H1 (cell line): Measurements from ENCODE around the gene GMPPA. TPM values are rescaled to one million over a fixed set of nuclear protein-coding genes. Genes with fewer than 3 reads are reported as not detected.

Experiments
- BCL11A ChIP-seq, 2 experiments: IDR thresholded peaks; one replicate each; pipeline ENCODE4 v1.6.1; 2011; ENCODE audit warnings: low read depth in 2 of 2, low read length in 2 of 2, mild to moderate bottlenecking in 2 of 2
- SP4 ChIP-seq: IDR thresholded peaks from 2 replicates; pipeline ENCODE4 v1.6.1; 2012; ENCODE audit warnings: low read length, inconsistent platforms
- TAF1 ChIP-seq: IDR thresholded peaks from 2 replicates; pipeline ENCODE4 v1.6.1; 2011; ENCODE audit warnings: mild to moderate bottlenecking, low read depth, low read length
- TBP ChIP-seq: IDR thresholded peaks from 2 replicates; pipeline ENCODE4 v1.6.1; 2011; ENCODE audit warnings: low read depth, low read length, improper control_type of control experiment
- TCF12 ChIP-seq: IDR thresholded peaks from 2 replicates; pipeline ENCODE4 v1.6.1; 2011; ENCODE audit warnings: low read depth, mild to moderate bottlenecking, low read length
- polyA plus RNA-seq, 7 experiments: library from polyadenylated mRNA; depleted of rRNA in 3 of 7; stranded (reverse) in 5 of 7; unstranded in 2 of 7; fragments of >200 nt in 5 of 7; fragments of 200-250 nt in 2 of 7; gene quantifications; 1 replicate in 5 of 7; 2 replicates in 1 of 7; 4 replicates in 1 of 7; pipeline versions ENCODE4 v1.2.1 to v1.2.3, GENCODE V29; 2011 to 2013; ENCODE audit warnings: missing spikeins in 2 of 7, mixed read lengths in 2 of 7
- total RNA-seq: library from RNA; stranded (reverse); fragmentation: NEBNext Ultra II Directional; extraction: Animal tissue kit (Norgen Biotek cat#: 25700); gene quantifications from 2 replicates; pipeline ENCODE4 v1.2.1, GENCODE V29; 2021

The GMPPA gene
- total and polyA plus RNA-seq, 2 of the 8 experiments (the other 6 are each of a cell fraction or from before 2014, with no cell fraction given) = 34.3 to 98.8 TPM

GRCh38 chr2:219532378-219532649 is 33.6 kb downstream of the GMPPA start (continued):
- TF ChIP-seq TBP (no peak), TAF1 (no peak), SP4 (no peak), TCF12 (no peak), BCL11A (IDR thresholded peaks at IDR 0.05; ENCODE audit: low read depth in 2 of 2, low read length in 2 of 2) (no peak)
